ENCODE measurements around the gene PPRC1.

The PPRC1 gene

GRCh38 chr10:102157224-102157623 is 24.4 kb downstream of the PPRC1 start:
- no peaks in the 10 kb centered on the region for H3K4me1 ChIP-seq (ENCODE audit: insufficient read depth, poor library complexity, severe bottlenecking)
- peaks cover 91% of the 10 kb centered on the region for H3K36me3 ChIP-seq (ENCODE audit: low read depth)
- DNase-seq (ENCODE audit: low spot score) (no peak), ATAC-seq (ENCODE audit: low read depth) (no peak)
- H3K4me3 ChIP-seq (ENCODE audit: severe bottlenecking): no peak overlapping the region
- no peak overlapping the region for H3K27ac ChIP-seq (ENCODE audit: poor library complexity, severe bottlenecking)
- no peaks in the 10 kb centered on the region for H3K9me3 ChIP-seq (ENCODE audit: severe bottlenecking)
- no peaks in the 10 kb centered on the region for H3K27me3 ChIP-seq (ENCODE audit: insufficient read depth, poor library complexity, severe bottlenecking)
- TF ChIP-seq CTCF (IDR thresholded peaks at IDR 0.05; ENCODE audit: poor library complexity, severe bottlenecking): no peak

- Histone ChIP-seq H3K9me3 (ENCODE audit: severe bottlenecking) (no peaks in the 10 kb centered on the region), H3K27me3 (ENCODE audit: insufficient read depth, poor library complexity, severe bottlenecking) (no peaks in the 10 kb centered on the region), H3K4me1 (ENCODE audit: insufficient read depth, poor library complexity, severe bottlenecking) (no peaks in the 10 kb centered on the region), H3K27ac (ENCODE audit: poor library complexity, severe bottlenecking) (no peak overlapping the region), H3K36me3 (ENCODE audit: low read depth) (peaks cover 100% of the 10 kb centered on the region), H3K4me3 (ENCODE audit: severe bottlenecking) (no peak overlapping the region)
- no peak for ATAC-seq (ENCODE audit: low read depth)
- DNase-seq (ENCODE audit: low spot score): no peak
- TF ChIP-seq CTCF (IDR thresholded peaks at IDR 0.05; ENCODE audit: poor library complexity, severe bottlenecking): no peak
Measured at GRCh38 chr10:102159051-102159597, 26.3 kb downstream of the PPRC1 start.

GRCh38 chr10:102159831-102160230 is 27.0 kb downstream of the PPRC1 start:
- ATAC-seq (ENCODE audit: low read depth) (no peak), DNase-seq (ENCODE audit: low spot score) (no peak)
- no peak overlapping the region for H3K27ac ChIP-seq (ENCODE audit: poor library complexity, severe bottlenecking)
- TF ChIP-seq CTCF (IDR thresholded peaks at IDR 0.05; ENCODE audit: poor library complexity, severe bottlenecking): no peak
- H3K27me3 ChIP-seq (ENCODE audit: insufficient read depth, poor library complexity, severe bottlenecking): no peaks in the 10 kb centered on the region
- no peaks in the 10 kb centered on the region for H3K4me1 ChIP-seq (ENCODE audit: insufficient read depth, poor library complexity, severe bottlenecking)
- no peaks in the 10 kb centered on the region for H3K9me3 ChIP-seq (ENCODE audit: severe bottlenecking)
- H3K4me3 ChIP-seq (ENCODE audit: severe bottlenecking): no peak overlapping the region
- H3K36me3 ChIP-seq (ENCODE audit: low read depth): peaks cover 96% of the 10 kb centered on the region

- Histone ChIP-seq H3K27me3 (ENCODE audit: insufficient read depth, poor library complexity, severe bottlenecking) (no peaks in the 10 kb centered on the region), H3K9me3 (ENCODE audit: severe bottlenecking) (no peaks in the 10 kb centered on the region), H3K36me3 (ENCODE audit: low read depth) (peaks cover 60% of the 10 kb centered on the region), H3K27ac (ENCODE audit: poor library complexity, severe bottlenecking) (no peak overlapping the region), H3K4me1 (ENCODE audit: insufficient read depth, poor library complexity, severe bottlenecking) (no peaks in the 10 kb centered on the region), H3K4me3 (ENCODE audit: severe bottlenecking) (no peak overlapping the region)
- TF ChIP-seq CTCF (IDR thresholded peaks at IDR 0.05; ENCODE audit: poor library complexity, severe bottlenecking): no peak
- no peak for DNase-seq (ENCODE audit: low spot score)
- no peak for ATAC-seq (ENCODE audit: low read depth)
Measured at GRCh38 chr10:102163342-102163989, 30.6 kb downstream of the PPRC1 start.

GRCh38 chr10:102167861-102168260 is 35.0 kb downstream of the PPRC1 start:
- ATAC-seq (ENCODE audit: low read depth) (no peak), DNase-seq (ENCODE audit: low spot score) (no peak)
- TF ChIP-seq CTCF (IDR thresholded peaks at IDR 0.05; ENCODE audit: poor library complexity, severe bottlenecking): no peak
- peaks cover 16% of the 10 kb centered on the region for H3K36me3 ChIP-seq (ENCODE audit: low read depth)
- H3K4me1 ChIP-seq (ENCODE audit: insufficient read depth, poor library complexity, severe bottlenecking): no peaks in the 10 kb centered on the region
- no peak overlapping the region for H3K27ac ChIP-seq (ENCODE audit: poor library complexity, severe bottlenecking)
- H3K27me3 ChIP-seq (ENCODE audit: insufficient read depth, poor library complexity, severe bottlenecking): no peaks in the 10 kb centered on the region
- no peak overlapping the region for H3K4me3 ChIP-seq (ENCODE audit: severe bottlenecking)
- no peaks in the 10 kb centered on the region for H3K9me3 ChIP-seq (ENCODE audit: severe bottlenecking)

Measured in RWPE2 (cell line).